Measurements from ENCODE around the gene STXBP2.

The STXBP2 gene

DNA sequence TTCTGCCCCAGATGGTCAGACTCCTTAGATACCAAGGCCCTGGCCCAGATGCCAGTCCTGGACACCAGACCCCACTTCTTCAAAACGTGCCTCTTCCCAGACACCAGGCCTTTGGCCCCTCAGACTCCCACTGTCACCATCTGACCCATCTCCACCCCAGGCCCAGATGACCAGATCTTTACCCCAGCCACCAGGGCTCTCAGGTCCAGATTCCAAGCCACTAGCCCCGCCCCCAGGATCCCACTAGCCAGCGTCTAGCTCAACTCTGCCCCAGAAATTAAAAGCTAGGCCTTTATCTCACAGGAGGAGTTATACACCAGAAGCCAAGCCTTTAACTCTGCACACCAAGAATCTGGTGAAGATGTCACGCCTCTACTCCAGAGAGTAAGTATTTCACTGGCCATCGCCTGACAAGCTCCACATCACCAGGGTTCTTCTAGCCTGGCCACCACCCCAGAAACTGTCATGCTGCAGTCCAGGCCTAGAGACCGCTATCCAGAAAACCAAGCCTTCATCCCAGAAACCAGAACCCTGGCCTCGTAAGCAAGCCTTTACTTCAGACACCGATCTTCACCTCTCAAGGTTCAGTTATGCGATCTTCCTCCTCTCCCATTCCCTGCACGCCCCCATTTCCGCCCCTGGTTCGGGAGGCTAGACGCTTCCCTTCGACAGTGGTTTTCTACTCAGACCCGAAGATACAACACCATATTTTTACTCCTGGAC is 8.2 kb upstream of the STXBP2 start:
- DNase-seq (ENCODE audit: insufficient read length, low spot score) (no peak), FAIRE-seq (no peak)
- TF ChIP-seq, protein P1, sequence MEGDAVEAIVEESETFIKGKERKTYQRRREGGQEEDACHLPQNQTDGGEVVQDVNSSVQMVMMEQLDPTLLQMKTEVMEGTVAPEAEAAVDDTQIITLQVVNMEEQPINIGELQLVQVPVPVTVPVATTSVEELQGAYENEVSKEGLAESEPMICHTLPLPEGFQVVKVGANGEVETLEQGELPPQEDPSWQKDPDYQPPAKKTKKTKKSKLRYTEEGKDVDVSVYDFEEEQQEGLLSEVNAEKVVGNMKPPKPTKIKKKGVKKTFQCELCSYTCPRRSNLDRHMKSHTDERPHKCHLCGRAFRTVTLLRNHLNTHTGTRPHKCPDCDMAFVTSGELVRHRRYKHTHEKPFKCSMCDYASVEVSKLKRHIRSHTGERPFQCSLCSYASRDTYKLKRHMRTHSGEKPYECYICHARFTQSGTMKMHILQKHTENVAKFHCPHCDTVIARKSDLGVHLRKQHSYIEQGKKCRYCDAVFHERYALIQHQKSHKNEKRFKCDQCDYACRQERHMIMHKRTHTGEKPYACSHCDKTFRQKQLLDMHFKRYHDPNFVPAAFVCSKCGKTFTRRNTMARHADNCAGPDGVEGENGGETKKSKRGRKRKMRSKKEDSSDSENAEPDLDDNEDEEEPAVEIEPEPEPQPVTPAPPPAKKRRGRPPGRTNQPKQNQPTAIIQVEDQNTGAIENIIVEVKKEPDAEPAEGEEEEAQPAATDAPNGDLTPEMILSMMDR (IDR thresholded peaks at IDR 0.05; ENCODE audit: insufficient read depth, missing control alignments) = no peak

DNA sequence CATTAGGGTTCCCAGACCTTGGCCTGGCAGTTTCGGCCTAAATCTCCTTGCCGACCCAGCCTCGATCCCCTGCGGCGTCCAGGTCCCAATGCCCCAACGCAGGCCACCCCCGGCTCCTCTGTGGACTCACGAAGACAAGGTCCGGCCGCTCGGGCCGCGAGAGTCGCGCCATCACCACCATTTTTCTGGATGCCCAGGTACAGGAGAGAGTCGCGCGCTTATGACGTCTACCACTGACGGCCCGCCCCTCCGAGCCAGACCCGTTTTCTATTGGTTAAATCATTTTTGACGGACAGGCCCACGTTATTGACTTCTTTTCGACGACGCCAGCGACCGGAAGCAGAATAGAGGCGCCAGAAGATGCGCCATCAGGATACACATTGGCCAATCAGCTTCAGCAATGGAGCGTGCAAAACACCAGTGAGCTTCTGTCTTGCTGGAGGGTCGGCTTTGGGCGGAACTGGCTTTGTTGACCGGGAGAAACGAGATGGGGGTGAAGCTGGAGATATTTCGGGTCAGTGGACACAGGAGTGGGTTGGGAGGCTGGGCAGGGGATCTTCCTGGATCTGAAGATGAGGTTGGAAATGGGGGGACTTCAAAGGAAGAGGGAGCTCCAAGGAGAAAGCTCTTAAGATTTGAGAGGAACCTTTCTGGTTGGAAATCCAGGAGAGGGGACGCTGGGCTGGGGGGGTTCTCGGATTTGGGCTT is 7.4 kb upstream of the STXBP2 start, which contains the start of the genes PET100 and XAB2:
Gene PET100 (plus strand): TSS at position 447 of the 708 bp plus-strand sequence. CDS start 41 bp downstream, at position 488.
Gene XAB2 (minus strand): TSS at position 199 of the 708 bp plus-strand sequence. CDS start 18 bp downstream, at position 181.
- DNase-seq (ENCODE audit: insufficient read length, low spot score) (peak; percentile 100), FAIRE-seq (peak; percentile 89)
- TF ChIP-seq, protein P1 (IDR thresholded peaks at IDR 0.05; ENCODE audit: insufficient read depth, missing control alignments) = no peak

DNA sequence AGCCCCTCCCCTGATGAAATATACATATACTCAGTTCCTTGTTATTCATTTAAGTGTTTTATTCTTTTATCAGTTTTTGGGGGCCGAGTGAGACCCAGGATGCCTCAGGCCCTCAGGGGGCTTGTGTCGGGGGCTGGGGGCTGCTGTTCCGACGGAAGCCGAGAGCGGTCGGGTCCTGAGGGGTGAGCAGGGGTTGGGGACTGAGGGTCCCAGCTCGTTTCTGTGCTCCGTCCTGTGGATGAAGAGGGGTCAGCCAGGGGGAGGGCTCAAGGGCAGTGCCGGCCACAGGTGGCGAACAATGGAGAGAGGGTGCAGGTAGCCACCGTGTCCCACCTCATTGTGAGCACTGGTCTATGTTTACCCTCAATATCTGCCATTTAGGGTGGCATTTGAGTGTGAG is 5.3 kb upstream of the STXBP2 start:
- no peak for FAIRE-seq

DNA sequence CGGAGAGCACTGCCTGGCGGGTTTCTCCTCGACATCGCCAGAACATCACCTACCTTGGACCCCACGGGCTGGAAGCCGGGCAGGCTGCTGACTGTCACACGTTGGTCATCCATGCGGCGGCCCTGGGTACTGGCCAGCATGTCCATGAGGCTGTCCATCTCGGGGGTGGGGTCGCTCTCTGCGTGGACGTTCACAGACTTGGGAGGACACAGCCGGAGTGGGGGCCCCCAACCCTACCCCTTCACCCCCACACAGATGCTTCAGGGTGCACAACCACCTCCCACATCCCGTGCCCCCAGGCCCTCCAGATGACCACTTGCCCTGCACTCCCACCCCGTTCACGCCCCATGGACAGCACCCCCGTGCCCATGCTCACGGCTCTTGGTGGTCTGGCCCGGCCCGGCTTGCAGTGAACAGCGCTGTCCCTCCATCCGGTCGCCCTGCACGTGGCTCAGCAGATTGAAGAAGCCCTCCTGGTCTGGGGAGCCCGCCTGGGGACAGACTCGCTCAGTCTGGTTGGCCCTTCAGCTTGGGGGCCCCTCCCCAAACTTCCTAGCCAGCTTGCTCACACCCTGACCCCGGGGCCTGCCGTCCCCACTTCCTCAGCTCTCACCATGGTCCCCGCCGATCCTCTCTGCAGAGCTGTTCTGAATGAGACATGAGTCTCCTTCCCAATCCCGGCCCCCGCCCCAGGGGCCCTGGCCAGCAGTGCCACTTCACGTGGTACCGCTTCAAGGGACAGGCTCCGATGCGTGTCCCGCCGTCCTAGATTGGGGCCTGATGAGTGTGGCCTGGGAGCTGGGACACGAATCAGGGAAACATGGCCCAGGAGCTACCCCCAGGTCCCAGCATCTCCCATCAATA is 4.3 kb upstream of the STXBP2 start:
- TF ChIP-seq, protein P1 (IDR thresholded peaks at IDR 0.05; ENCODE audit: insufficient read depth, missing control alignments) = no peak
- no peak for DNase-seq (ENCODE audit: insufficient read length, low spot score)
- no peak for FAIRE-seq

More for the DNA sequence above, 5.3 kb upstream of the STXBP2 start:
- DNase-seq (ENCODE audit: insufficient read length, low spot score) = no peak
- TF ChIP-seq, protein P1 (IDR thresholded peaks at IDR 0.05; ENCODE audit: insufficient read depth, missing control alignments) = no peak

DNA sequence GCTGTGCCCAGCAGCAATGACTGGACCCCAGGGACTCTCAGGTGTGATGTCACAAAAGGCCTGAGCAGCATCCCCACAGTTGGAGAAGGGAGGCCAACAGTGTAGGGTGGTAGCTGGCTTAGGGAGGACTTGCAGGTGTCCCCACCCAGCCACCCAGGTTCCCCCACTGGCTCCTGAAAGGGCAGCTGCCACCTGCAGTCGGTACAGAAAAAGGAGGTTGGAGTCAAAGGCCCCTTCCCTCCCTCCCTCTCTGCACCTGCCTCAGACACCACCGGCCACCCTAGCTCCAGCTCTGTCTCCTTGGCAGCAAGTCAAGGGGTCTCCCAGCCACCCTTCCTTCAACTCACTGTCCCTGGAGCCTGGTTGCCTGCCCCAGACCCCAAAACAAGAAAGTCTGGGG is 3.2 kb upstream of the STXBP2 start, which contains the start of gene PCP2:
Gene PCP2 (minus strand): TSS at position 22 of the 400 bp plus-strand sequence. CDS start 262 bp downstream, outside the sequence.
- no peak for DNase-seq (ENCODE audit: insufficient read length, low spot score)
- TF ChIP-seq, protein P1 (IDR thresholded peaks at IDR 0.05; ENCODE audit: insufficient read depth, missing control alignments) = no peak
- FAIRE-seq = no peak

DNA sequence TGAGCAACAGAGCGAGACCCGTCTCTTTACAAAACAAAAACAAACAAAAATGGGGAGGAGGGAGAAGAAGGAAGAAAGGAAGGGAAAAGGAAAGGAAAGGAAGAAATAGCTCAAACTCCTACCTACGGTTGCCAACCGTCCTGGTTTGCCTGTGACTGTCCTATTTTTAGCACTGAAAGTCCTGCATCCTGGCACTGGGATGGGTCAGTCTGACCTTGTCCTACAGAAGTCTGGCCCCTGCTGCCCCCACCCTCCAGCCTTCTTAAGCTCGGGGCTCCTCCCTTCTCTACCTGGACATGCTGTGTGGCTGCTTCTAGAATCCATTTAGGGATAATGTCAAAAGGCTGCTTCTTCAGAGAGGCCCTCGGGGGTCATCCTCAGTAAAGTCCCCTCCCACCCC is 1.2 kb upstream of the STXBP2 start:
- FAIRE-seq (no peak), DNase-seq (ENCODE audit: insufficient read length, low spot score) (no peak)
- TF ChIP-seq, protein P1 (IDR thresholded peaks at IDR 0.05; ENCODE audit: insufficient read depth, missing control alignments) = no peak

Data from D721Med (cell line).